Smooth muscle cell (in vitro differentiated cells): Measurements from ENCODE around the gene UNC13C. TPM values are rescaled to one million over a fixed set of nuclear protein-coding genes. Genes with fewer than 3 reads are reported as not detected.

Source experiments
- DNase-seq: peaks from one replicate; lab custom pipeline; 2025; ENCODE audit not compliant: unreplicated experiment; lab: John Stamatoyannopoulos, UW
- H2AFZ ChIP-seq: fragments of 200-600 bp; sonication (generic); 2 replicates; pipeline ENCODE4 v1.6.0; 2016; ENCODE audit warnings: antibody characterized with exemption, low read depth, mild to moderate bottlenecking
- H3F3A ChIP-seq: fragments of 200-600 bp; sonication (generic); 2 replicates; pipeline ENCODE4 v1.6.0; 2017; ENCODE audit warnings: antibody characterized with exemption, low read depth
- H3K27ac ChIP-seq: fragments of 200-600 bp; sonication (generic); 2 replicates; pipeline ENCODE4 v1.5.1; 2016; ENCODE audit warnings: low read depth, mild to moderate bottlenecking
- H3K27me3 ChIP-seq: fragments of 200-600 bp; sonication (generic); 2 replicates; pipeline ENCODE4 v1.6.1; 2016; ENCODE audit warnings: low read depth, mild to moderate bottlenecking
- H3K36me3 ChIP-seq: fragments of 200-600 bp; sonication (generic); 2 replicates; pipeline ENCODE4 v1.5.1; 2016; ENCODE audit warnings: low read depth
- H3K4me1 ChIP-seq: fragments of 200-600 bp; sonication (generic); 2 replicates; pipeline ENCODE4 v1.5.1; 2016; ENCODE audit warnings: low read depth
- H3K4me2 ChIP-seq: fragments of 200-600 bp; sonication (generic); 2 replicates; pipeline ENCODE4 v1.6.0; 2016; ENCODE audit warnings: mild to moderate bottlenecking
- H3K4me3 ChIP-seq: fragments of 200-600 bp; sonication (generic); 2 replicates; pipeline ENCODE4 v1.5.1; 2016; ENCODE audit warnings: mild to moderate bottlenecking
- H3K79me2 ChIP-seq: fragments of 200-600 bp; sonication (generic); 2 replicates; pipeline ENCODE4 v1.6.0; 2016; ENCODE audit warnings: low read depth, mild to moderate bottlenecking
- H3K9ac ChIP-seq: fragments of 200-600 bp; sonication (generic); 2 replicates; pipeline ENCODE4 v1.6.0; 2016; ENCODE audit warnings: low read depth
- H3K9me3 ChIP-seq: fragments of 200-600 bp; sonication (generic); replicated peaks from 2 replicates; pipeline ENCODE4 v1.5.1; 2016; ENCODE audit warnings: low read depth
- H4K20me1 ChIP-seq: fragments of 200-600 bp; sonication (generic); 2 replicates; pipeline ENCODE4 v1.6.0; 2016; ENCODE audit warnings: low read depth
- WGBS: methylation state at CpG from one replicate; pipeline ENCODE4 v1.1.7; 2016; ENCODE audit warnings: low lambda C conversion rate; 5-methylcytosine and 5-hydroxymethylcytosine counted together
- polyA plus RNA-seq: library from polyadenylated mRNA; unstranded; fragments of >200 nt; fragmentation: Nextera tagmentation; extraction: Ambion mirVana; gene quantifications from 2 replicates; pipeline ENCODE4 v1.2.1, GENCODE V29; 2016
- total RNA-seq: library from RNA; depleted of rRNA; stranded (reverse); fragments of >200 nt; gene quantifications from 2 replicates; pipeline ENCODE4 v1.2.3, GENCODE V29; 2014
- TF ChIP-seq, protein P1 (sequence below): fragments of 200-600 bp; sonication (generic); IDR thresholded peaks from 2 replicates; pipeline ENCODE4 v1.5.1; 2017; ENCODE audit warnings: borderline replicate concordance, mild to moderate bottlenecking, antibody characterized with exemption; ENCODE audit not compliant: insufficient read depth, poor library complexity, severe bottlenecking

The UNC13C gene
- total and polyA plus RNA-seq, 2 experiments from 2014 or later: 0.85 to 4.0 TPM

- Histone ChIP-seq H3K4me2 (no peak overlapping the region), H3K27ac (no peak overlapping the region), H3K9ac (no peak overlapping the region), H4K20me1 (no peaks in the 10 kb centered on the region), H2AFZ (no peak overlapping the region), H3K4me3 (no peak overlapping the region), H3K4me1 (no peaks in the 10 kb centered on the region), H3K9me3 (no peaks in the 10 kb centered on the region), H3K27me3 (no peaks in the 10 kb centered on the region), H3K36me3 (no peaks in the 10 kb centered on the region), H3K79me2 (no peaks in the 10 kb centered on the region), H3F3A (no peaks in the 10 kb centered on the region)
- TF ChIP-seq, protein P1, sequence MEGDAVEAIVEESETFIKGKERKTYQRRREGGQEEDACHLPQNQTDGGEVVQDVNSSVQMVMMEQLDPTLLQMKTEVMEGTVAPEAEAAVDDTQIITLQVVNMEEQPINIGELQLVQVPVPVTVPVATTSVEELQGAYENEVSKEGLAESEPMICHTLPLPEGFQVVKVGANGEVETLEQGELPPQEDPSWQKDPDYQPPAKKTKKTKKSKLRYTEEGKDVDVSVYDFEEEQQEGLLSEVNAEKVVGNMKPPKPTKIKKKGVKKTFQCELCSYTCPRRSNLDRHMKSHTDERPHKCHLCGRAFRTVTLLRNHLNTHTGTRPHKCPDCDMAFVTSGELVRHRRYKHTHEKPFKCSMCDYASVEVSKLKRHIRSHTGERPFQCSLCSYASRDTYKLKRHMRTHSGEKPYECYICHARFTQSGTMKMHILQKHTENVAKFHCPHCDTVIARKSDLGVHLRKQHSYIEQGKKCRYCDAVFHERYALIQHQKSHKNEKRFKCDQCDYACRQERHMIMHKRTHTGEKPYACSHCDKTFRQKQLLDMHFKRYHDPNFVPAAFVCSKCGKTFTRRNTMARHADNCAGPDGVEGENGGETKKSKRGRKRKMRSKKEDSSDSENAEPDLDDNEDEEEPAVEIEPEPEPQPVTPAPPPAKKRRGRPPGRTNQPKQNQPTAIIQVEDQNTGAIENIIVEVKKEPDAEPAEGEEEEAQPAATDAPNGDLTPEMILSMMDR: no peak
- 86% methylated on average over 3 of the region's 3 CpGs for WGBS
- DNase-seq: no peak
Measured at GRCh38 chr15:54033869-54034458, 55.7 kb downstream of the UNC13C start.

DNA sequence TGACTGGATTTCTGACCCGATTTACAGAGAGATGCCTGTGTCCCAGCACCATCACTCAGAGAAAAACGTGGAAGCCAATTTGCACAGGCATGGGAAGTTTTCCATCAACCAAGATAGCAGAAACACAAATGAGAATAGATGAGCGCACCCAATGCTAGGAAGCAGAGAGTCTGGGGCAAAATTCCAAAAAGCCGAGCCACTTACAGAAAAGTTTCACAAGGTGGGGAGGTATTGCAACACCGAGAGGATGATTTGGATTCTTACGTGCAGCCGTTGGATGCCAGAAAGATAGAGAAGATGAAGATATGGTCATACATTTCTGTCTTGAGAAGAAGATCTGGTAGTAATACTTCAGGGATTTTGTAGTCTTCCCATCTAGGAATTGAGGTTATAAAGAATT lies 57.4 kb downstream of the UNC13C start:
- no peaks in the 10 kb centered on the region for H3K79me2 ChIP-seq
- no peak for DNase-seq

DNA sequence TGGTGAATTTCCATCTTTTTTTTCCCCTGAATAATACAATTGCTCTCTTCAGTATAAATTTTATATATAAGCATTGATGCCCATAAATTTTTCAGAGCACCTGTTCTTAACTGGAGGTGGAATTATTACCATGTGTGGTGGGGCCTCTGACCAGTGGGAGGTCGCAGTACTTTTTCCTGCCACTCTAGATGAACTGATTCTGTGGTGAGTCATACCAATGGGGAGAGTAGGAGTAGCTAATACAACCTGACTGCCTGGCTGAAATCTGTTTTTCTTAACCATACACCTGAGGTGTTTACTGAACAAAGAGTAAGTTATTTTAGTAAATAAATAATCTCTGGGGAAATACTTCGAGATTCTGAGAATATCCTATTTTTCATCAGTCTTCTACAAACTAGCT lies 67.2 kb downstream of the UNC13C start:
- Histone ChIP-seq H3K4me3 (no peak overlapping the region), H2AFZ (no peak overlapping the region), H3K4me1 (no peaks in the 10 kb centered on the region), H3K4me2 (no peak overlapping the region), H3K27ac (no peak overlapping the region), H3K27me3 (no peaks in the 10 kb centered on the region), H3K36me3 (no peaks in the 10 kb centered on the region), H3K9ac (no peak overlapping the region), H3K79me2 (no peaks in the 10 kb centered on the region), H4K20me1 (no peaks in the 10 kb centered on the region), H3K9me3 (no peaks in the 10 kb centered on the region), H3F3A (no peaks in the 10 kb centered on the region)
- 38% methylated on average over 2 of the region's 2 CpGs for WGBS
- no peak for DNase-seq
- TF ChIP-seq, protein P1: no peak

More for the DNA sequence above, 57.4 kb downstream of the UNC13C start:
- Histone ChIP-seq H3K4me1 (no peaks in the 10 kb centered on the region), H4K20me1 (no peaks in the 10 kb centered on the region), H3K36me3 (no peaks in the 10 kb centered on the region), H3K4me3 (no peak overlapping the region), H3F3A (no peaks in the 10 kb centered on the region), H2AFZ (no peak overlapping the region), H3K9ac (no peak overlapping the region), H3K27ac (no peak overlapping the region), H3K27me3 (no peaks in the 10 kb centered on the region), H3K9me3 (no peaks in the 10 kb centered on the region), H3K4me2 (no peak overlapping the region)
- TF ChIP-seq, protein P1: no peak
- 81% methylated on average over 7 of the region's 7 CpGs for WGBS

GRCh38 chr15:54046093-54046492 lies 67.9 kb downstream of the UNC13C start:
- Histone ChIP-seq H3K4me1 (no peaks in the 10 kb centered on the region), H3K4me3 (no peak overlapping the region), H2AFZ (no peak overlapping the region), H3F3A (no peaks in the 10 kb centered on the region), H3K27ac (no peak overlapping the region), H3K79me2 (no peaks in the 10 kb centered on the region), H4K20me1 (no peaks in the 10 kb centered on the region), H3K9me3 (no peaks in the 10 kb centered on the region), H3K27me3 (no peaks in the 10 kb centered on the region), H3K4me2 (no peak overlapping the region), H3K36me3 (no peaks in the 10 kb centered on the region), H3K9ac (no peak overlapping the region)
- DNase-seq: no peak
- 73% methylated on average over 2 of the region's 2 CpGs for WGBS
- TF ChIP-seq, protein P1: no peak
